OCI-LY1 (cell line): Measurements from ENCODE around the gene LLCFC1.

Experiments used
- H2AFZ ChIP-seq: fragments of 200-600 bp; sonication (generic), shearing (Covaris generic); 2 replicates; pipeline ENCODE4 v1.6.0; 2014; ENCODE audit warnings: antibody characterized with exemption, mild to moderate bottlenecking, low read length
- H3F3A ChIP-seq: fragments of 200-600 bp; sonication (generic), shearing (Covaris generic); 2 replicates; pipeline ENCODE4 v1.6.0; 2014; ENCODE audit warnings: mild to moderate bottlenecking, antibody characterized with exemption, low read length, moderate library complexity; ENCODE audit not compliant: insufficient read depth
- H3K27ac ChIP-seq: fragments of 200-600 bp; sonication (generic); 2 replicates; pipeline ENCODE4 v1.5.1; 2014; ENCODE audit warnings: low read length, mixed run types, mild to moderate bottlenecking, low read depth; ENCODE audit not compliant: poor library complexity, severe bottlenecking
- H3K27me3 ChIP-seq: fragments of 200-600 bp; sonication (generic); 2 replicates; pipeline ENCODE4 v1.6.0; 2014; ENCODE audit warnings: antibody characterized with exemption, mild to moderate bottlenecking, low read length, moderate library complexity; ENCODE audit not compliant: insufficient read depth
- H3K36me3 ChIP-seq: fragments of 200-600 bp; sonication (generic); 2 replicates; pipeline ENCODE4 v1.6.1; 2014; ENCODE audit warnings: mild to moderate bottlenecking, antibody characterized with exemption, low read length, moderate library complexity, mixed read lengths; ENCODE audit not compliant: insufficient read depth
- H3K4me1 ChIP-seq: fragments of 200-600 bp; sonication (generic); 2 replicates; pipeline ENCODE4 v1.5.1; 2014; ENCODE audit warnings: mild to moderate bottlenecking, low read length, moderate library complexity; ENCODE audit not compliant: insufficient read depth, severe bottlenecking
- H3K4me2 ChIP-seq: fragments of 200-600 bp; sonication (generic), shearing (Covaris generic); 2 replicates; pipeline ENCODE4 v1.6.1; 2014; ENCODE audit warnings: low read length
- H3K4me3 ChIP-seq: fragments of 200-600 bp; sonication (generic); 2 replicates; pipeline ENCODE4 v1.5.1; 2014; ENCODE audit warnings: low read length, low read depth, mild to moderate bottlenecking, mixed read lengths; ENCODE audit not compliant: poor library complexity, severe bottlenecking
- H3K79me2 ChIP-seq: fragments of 200-600 bp; shearing (Covaris generic); 2 replicates; pipeline ENCODE4 v1.6.1; 2016; ENCODE audit warnings: mixed run types, low read length, mixed read lengths; ENCODE audit not compliant: insufficient read depth
- H3K9ac ChIP-seq: fragments of 200-600 bp; sonication (generic), shearing (Covaris generic); 2 replicates; pipeline ENCODE4 v1.6.1; 2014; ENCODE audit warnings: mild to moderate bottlenecking, low read length, mixed read lengths
- H3K9me2 ChIP-seq: fragments of 200-600 bp; sonication (generic), shearing (Covaris generic); 2 replicates; pipeline ENCODE4 v1.6.1; 2014; ENCODE audit warnings: low read depth, mild to moderate bottlenecking, low read length, mixed read lengths
- H3K9me3 ChIP-seq: fragments of 200-600 bp; shearing (Covaris generic); 2 replicates; pipeline ENCODE4 v1.6.1; 2014; ENCODE audit warnings: low read length, mixed read lengths
- H4K20me1 ChIP-seq: fragments of 200-600 bp; sonication (generic), shearing (Covaris generic); 2 replicates; pipeline ENCODE4 v1.6.0; 2016; ENCODE audit warnings: mild to moderate bottlenecking, low read length; ENCODE audit not compliant: insufficient read depth
- CTCF ChIP-seq: fragments of 200-600 bp; sonication (generic), shearing (Covaris generic); IDR thresholded peaks from 2 replicates; pipeline ENCODE4 v1.5.1; 2017; ENCODE audit warnings: mild to moderate bottlenecking, antibody characterized with exemption, low read length, moderate library complexity, mixed read lengths
- EZH2 ChIP-seq: fragments of 200-600 bp; sonication (generic), shearing (Covaris generic); IDR thresholded peaks from 2 replicates; pipeline ENCODE4 v1.8.0; 2017; ENCODE audit warnings: borderline replicate concordance, mixed run types, mild to moderate bottlenecking, antibody characterized with exemption, low read length, moderate library complexity, mixed read lengths

The LLCFC1 gene

GRCh38 chr7:142940966-142941535 lies 1.8 kb downstream of the LLCFC1 start:
- H3K9ac ChIP-seq, result no peak overlapping the region
- H3K4me2 ChIP-seq, result no peak overlapping the region
- TF ChIP-seq CTCF (no peak), EZH2 (no peak)
- H3K27ac ChIP-seq, result no peak overlapping the region
- H3K27me3 ChIP-seq, result no peaks in the 10 kb centered on the region
- no peak overlapping the region for H3K4me3 ChIP-seq
- H3K36me3 ChIP-seq, result no peaks in the 10 kb centered on the region
- H3K9me2 ChIP-seq, result no peaks in the 10 kb centered on the region
- H3K79me2 ChIP-seq, result no peaks in the 10 kb centered on the region
- no peaks in the 10 kb centered on the region for H3F3A ChIP-seq
- H4K20me1 ChIP-seq, result no peaks in the 10 kb centered on the region
- no peaks in the 10 kb centered on the region for H3K9me3 ChIP-seq
- H2AFZ ChIP-seq, result no peak overlapping the region
- H3K4me1 ChIP-seq, result no peaks in the 10 kb centered on the region

- Histone ChIP-seq H3K9me3 (no peaks in the 10 kb centered on the region), H3K36me3 (no peaks in the 10 kb centered on the region), H3K9me2 (no peaks in the 10 kb centered on the region), H3K27ac (no peak overlapping the region), H3F3A (no peaks in the 10 kb centered on the region), H3K79me2 (no peaks in the 10 kb centered on the region), H3K9ac (no peak overlapping the region), H2AFZ (no peak overlapping the region), H3K4me3 (no peak overlapping the region), H3K27me3 (0 out of 2 replicates have a peak, but pooled peaks cover 5% of the 10 kb centered on the region), H3K4me2 (no peak overlapping the region), H4K20me1 (no peaks in the 10 kb centered on the region), H3K4me1 (no peaks in the 10 kb centered on the region)
- TF ChIP-seq EZH2 (no peak), CTCF (no peak)
Measured at GRCh38 chr7:142941541-142941940, 2.3 kb downstream of the LLCFC1 start.

- Histone ChIP-seq H2AFZ (no peak overlapping the region), H3K4me3 (no peak overlapping the region), H3K9me3 (no peaks in the 10 kb centered on the region), H3K4me2 (no peak overlapping the region), H3K27ac (no peak overlapping the region), H3K27me3 (0 out of 2 replicates have a peak, but pooled peaks cover 8% of the 10 kb centered on the region), H3F3A (no peaks in the 10 kb centered on the region), H3K9ac (no peak overlapping the region), H3K4me1 (no peaks in the 10 kb centered on the region), H3K79me2 (no peaks in the 10 kb centered on the region), H3K36me3 (no peaks in the 10 kb centered on the region), H4K20me1 (no peaks in the 10 kb centered on the region), H3K9me2 (no peaks in the 10 kb centered on the region)
- no peak for TF ChIP-seq EZH2
- TF ChIP-seq CTCF, result no peak
Measured at GRCh38 chr7:142942746-142943145, 3.5 kb downstream of the LLCFC1 start.
